Stimulated activated CD8-positive, alpha-beta memory T cell treated with anti-CD3 and anti-CD28 coated beads, Interleukin-12 subunit alpha, Interleukin-12 subunit beta, amount 100 ng/mL, for 24 hours (primary cell): ENCODE results near the gene RPL39L.
A peak's percentile ranks its signal among the peaks of the same experiment; 100 is the strongest.
"Not testable (repeated sequence)": the region's sequence is repeated elsewhere in the genome, so short reads cannot be mapped to it uniquely, and the experiment has no call there.

Source experiments
- DNase-seq: peaks from one replicate; pipeline ENCODE4 v3.0.0-alpha.2; 2020; ENCODE audit errors: extremely low read depth

The RPL39L gene

DNA sequence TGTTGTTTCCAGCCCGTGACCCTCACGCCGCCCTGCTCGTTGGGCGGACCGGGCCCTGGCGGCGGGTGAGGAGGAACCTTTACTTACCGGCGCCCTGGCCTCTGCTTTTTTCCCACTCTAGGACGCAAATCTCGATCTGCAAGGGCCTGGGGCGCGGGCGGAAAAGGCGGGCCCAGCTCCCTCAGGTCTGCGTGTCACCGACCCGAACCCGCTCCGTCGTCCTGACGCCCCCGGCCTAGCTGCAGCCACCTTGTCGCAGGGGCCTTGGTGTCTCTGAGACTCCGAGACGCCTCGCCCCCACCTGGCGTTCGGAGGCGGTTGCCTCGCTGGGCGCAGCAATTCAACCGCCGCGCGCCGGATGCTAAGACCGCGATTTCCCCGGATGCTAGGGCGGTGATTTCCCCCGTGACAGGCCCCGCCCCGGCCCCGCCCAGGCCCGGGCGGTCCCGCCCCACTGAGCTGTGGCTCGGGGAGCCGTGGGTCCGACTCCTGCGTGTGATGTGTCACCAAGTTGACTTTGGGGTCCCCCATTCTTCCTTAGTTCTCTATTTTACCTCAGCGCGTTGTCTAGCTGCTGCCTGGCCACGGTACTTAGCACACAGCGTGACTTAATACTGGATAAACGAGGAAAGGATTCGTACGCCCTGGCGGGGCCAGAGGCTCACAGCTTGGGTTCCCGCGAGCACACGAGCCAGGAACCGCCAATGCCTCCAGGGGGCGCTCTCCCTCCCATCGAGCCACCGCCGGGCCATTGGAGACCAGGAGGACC, at the start of gene RPL39L:
Gene RPL39L (minus strand): TSS at position 371 of the 769 bp plus-strand sequence. CDS start 18,196 bp downstream, outside the sequence.
- peak; percentile 77 for DNase-seq

DNA sequence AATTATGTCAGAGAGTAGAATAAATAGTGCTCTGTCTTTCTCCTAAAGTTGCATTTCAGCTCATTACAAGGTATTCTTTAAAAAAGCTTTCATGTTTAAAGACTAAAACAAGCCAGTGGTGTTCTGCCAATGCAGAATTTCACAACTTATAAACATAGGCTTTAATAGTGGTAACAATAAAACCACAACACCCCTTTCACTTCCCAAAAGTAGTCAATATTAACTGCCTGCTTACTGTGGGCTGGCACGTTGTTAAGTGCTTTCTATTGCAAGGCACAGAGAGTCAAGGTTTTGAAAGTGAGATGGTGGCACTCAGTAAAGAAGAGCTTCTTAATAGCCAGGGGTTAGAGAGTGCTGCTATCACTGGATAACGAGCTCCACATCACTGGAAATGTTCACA, 49.6 kb upstream of the RPL39L start:
- no peak for DNase-seq

DNA sequence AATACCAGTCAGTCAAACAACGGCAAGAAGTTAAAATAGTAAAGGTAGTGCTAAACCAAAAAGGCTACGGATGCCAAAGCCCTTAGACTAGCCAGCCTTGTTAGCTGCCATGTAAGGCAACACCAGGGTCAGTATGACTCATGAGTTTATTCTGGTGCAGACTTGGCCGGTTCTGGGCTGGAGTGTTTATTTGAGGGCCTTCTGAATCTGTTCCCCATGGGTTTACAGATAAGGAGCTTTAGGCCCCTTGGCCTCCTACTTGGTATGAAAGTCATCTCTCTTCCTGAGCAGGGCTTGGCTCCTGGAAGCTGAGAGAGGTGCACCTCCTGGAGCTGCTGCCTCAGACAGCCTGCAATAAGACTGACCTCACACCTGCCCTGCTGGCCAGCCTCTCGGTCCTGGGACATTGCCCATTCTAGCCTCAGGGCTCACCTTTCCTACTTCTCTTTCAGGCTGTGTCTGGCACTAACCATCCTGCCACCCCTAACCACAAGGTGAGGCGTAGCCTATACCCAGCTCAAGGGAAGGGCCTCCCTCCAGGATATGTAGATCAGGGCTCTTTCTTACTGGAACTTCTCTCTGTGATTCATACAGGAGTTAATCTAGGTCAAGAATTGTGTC, 47.6 kb upstream of the RPL39L start:
- no peak for DNase-seq

DNA sequence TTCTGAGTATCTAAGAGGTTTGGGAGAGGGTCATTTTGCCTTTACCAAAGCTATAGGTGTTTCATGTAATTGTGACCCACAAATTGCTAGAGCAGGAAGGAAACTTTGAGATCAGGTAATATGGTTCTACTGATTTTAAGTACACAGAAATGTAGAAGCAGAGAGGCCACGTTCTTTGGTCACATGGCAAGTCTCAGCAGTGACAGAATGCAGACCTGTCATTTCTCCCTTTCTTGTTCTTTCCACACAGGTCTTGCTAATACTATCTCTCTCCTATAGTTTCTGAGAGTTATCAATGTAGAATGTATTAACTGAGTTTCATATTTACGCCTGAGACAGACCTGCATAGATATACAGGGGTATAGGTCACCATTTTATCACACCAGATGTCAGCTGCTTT, 47.1 kb upstream of the RPL39L start:
- no peak for DNase-seq

DNA sequence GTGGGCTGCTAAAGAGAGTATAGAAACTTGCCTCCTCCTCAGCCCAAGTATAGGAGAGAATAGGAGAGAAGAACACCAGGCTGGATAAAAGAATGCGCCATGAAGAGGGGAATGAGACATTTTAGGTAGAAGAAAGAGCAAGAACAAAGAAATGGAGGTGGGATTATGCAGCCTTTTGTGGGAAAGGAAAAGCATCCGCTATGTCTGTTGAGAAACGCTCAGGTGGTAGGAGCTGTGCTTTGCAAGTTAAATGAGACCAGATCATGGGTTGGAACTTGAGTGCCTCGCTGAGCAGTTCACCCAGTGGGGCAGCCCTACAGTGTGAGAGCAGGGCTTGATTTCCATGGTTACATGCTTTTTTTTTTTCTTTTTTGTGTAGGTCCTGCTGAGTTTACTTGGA, 46.5 kb upstream of the RPL39L start:
- no peak for DNase-seq

DNA sequence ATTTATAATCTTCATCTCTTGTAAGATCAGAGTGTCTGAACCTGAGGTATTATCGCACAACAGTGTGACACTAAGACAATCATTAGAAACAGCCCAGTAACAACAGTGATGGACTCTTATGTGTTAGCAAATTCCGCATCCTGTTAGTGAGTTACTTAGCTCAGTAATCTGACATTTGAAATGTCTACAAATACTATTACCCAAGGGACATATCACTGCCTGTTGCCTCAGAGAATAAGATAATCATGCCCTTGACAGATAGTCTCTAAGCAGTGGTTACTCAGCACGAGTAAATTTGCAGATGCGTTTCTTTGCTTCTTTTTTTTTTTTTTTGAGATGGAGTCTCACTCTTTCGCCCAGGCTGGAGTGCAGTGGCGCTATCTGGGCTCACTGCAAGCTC, 44.6 kb upstream of the RPL39L start:
- no peak for DNase-seq

DNA sequence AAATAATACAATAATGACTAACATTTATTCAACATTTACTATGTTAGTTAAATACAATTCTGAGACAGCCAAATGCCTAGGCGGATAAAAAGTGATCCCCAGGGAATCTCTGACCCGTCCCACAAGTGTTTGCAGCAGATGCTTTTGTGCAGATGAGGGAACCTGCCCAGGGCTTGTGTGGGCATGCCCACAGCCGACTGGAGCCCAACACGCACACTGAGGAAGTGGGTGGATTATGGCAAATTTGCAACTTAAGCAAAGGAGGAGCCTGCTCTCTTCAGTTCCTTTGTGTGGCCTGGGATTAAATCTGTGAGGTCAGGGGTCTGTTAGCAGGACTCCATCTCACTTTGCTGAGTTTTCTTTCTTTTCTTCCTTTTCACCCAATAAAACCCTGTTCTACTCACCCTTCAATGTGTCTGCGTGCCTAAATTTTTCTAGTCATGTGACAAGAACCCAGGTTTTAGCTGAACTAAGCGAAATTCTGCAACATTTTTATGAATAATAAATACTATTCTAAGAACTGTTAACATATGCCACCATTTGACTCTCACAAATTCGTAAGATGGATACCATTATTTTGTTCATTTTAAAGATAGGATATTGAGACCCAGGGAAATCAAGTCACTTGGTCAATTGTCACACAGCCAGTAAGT, 44.0 kb upstream of the RPL39L start:
- no peak for DNase-seq

DNA sequence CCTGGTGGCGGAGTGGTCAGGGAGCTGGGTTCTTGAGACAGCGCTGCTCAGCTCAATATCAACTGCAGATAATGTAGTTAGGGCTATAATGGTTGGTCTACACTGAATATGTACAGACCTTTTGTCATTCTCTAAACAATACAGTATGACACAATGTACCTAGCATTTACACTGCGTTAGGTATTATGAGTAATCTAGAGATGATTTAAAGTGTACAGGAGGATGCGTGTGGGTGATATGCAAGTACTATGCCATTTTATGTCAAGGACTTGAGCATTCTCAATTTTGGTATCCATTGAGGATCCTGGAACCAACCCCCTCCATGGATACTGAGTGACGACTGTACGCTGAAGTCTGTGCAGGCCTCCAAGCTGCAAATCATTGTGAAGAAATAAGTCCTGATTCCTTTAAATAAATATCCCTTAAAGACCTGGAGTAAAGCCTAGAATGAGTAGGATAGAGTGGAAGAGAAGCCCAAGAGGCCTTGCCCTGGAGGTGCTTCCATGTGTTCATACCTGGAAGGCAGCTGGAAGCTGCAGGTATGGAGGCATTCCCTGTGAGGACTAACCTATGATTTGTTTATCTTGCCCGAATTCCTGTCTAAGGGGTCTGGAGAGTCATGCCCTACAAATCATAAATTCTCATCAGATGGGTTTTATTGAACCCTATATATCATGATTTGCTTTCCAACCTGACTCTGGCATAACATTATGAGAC, 42.3 kb upstream of the RPL39L start:
- no peak for DNase-seq

DNA sequence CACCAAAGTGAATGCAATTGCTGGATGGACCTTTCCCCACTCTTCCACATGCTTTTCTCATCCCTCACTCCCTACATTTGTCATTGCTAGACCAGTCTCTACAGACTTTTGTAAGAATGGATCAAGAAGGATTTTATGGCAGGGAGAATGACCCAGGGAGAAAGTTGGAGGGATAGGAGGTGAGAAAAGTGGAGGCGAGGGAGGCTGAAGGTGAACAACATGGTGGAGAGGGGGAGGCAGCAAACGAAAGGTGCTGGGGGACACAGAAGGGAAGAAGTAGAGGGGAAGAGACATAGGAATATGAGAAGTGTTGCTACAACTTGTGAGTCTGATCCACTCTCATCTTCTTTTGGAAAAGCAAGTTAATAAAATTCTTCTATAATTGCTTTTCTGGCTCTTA, 33.6 kb upstream of the RPL39L start:
- no peak for DNase-seq

DNA sequence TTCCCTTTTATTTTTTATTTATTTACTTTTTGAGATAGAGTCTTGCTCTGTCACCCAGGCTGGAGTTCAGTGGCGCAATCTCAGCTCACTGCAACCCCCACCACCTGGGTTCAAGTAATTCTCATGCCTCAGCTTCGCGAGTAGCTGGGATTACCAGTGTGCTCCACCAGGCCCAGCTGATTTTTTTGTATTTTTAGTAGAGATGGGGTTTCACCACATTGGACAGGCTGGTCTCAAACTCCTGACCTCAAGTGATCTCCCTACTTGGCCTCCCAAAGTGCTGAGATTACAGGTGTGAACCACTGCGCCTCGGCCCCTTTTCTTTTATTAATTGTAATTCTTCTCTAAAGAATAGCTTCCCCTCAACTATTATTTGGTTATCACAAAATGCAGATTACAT, 31.6 kb upstream of the RPL39L start:
- not testable (repeated sequence) for DNase-seq

DNA sequence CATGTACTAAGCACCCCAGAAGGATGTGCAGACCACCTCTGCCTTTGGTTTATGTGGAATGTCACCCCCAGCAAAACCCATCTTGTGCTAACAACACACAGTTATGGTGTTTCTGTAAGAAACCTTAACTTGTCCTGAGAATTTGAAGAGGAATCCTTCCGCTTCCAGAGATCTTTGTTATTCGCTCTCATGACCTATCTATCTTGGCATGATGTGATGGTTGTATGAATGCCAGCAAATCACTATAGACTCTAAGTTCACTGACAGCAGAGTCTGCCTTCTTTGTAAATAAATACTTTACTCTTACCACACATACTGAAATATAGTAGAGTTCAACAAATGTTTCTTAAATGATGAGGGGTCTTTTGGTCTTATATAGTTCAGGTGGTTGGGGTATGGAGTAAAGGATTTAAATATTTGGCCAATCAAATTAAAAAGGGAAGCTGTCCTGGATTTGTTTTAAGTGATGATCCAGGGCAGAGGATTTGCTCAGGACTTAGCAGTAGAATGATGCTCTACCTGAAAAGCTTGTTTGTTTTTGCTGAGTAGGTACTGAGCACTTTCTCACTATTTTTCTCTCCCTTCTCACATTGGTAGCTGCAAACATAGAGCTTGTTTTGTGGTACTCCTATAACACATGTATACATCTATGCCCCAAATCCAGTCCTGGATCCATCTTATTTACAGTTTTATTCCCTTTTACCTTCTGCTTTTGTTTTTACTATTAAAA, 30.1 kb upstream of the RPL39L start:
- DNase-seq = no peak

DNA sequence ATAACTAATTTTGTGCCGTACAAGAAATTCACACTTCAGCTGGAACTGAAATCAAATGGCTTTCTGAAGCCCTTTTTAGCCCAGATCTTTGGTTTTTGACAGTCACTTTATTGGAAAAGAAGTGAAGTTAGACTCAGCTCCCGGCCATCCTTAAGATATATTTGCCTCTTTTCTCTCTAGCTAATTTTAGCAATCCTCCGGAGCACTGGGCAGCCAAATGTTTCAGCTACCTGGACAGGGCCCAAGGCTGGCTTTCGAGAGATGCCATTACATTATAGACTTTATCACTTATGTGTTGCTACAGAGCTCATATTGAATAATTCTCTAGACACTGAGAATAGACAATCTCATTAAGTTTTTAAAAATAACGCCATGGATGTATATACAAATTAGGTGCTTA, 28.5 kb upstream of the RPL39L start:
- no peak for DNase-seq

DNA sequence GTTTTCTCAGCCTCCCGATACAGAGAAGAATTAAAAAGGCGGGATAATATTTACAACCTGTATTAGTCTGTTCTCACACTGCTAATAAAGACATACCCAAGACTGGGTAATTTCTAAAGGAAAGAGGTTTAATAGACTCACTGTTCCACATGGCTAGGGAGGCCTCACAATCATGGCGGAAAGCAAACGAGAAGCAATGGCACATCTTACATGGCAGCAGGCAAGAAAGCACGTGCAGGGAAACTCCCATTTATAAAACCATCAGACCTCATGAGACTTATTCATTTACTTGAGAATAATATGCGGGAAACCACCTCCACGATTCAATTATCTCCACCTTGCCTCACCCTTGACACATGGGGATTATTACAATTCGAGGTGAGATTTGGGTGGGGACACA, 27.5 kb upstream of the RPL39L start:
- DNase-seq = no peak

DNA sequence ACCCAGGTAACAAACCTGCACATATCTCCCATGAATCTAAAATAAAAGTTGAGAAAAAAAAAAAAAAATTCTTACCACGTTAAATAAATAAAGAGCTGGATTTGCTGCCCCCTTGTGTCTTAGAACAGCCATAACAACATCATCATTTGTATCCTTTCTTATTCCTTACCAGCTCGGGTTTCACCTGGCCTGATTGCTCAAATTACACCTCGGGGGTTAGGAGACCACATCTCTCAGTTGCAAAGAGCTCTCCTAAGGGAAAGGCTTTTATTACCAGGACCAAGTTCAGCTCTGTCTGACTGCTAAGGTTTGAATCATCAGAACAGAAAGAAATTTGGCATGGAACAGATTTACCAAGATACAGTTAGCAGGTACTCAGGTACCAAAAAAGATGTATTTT, 25.8 kb upstream of the RPL39L start:
- DNase-seq = no peak

DNA sequence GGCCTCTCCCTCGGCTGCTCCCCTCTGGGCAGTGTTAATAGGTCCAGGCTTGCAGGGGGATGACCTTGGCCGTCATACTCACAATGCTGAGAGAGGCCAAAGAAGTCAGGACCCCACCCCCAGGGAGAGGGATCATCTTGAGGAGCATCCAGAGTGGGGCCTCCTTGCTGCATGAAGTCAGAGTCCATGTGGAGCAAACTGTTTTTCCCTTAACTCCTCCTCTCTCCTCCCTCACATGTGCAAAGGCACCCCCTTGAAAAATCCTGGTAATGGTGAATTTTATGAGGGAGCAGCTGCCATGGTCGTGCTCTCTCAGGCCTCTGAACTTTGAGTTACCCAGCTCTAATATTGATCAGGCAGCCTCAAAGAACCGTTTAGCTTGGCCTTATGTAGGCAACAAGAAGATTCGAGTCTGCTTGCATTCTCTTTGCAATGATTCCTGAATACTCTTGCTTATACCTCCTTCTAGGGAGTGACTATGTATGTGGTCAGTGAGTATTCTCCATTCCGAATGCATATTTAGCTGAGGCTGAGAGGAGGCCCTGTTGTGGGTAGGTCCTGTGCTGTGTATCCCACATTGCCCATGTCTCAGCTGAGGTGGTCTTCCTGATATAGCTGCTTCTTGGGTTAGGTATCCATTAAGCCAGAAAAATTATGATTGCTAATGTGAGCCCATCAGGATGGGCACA, 23.1 kb upstream of the RPL39L start:
- DNase-seq = no peak

DNA sequence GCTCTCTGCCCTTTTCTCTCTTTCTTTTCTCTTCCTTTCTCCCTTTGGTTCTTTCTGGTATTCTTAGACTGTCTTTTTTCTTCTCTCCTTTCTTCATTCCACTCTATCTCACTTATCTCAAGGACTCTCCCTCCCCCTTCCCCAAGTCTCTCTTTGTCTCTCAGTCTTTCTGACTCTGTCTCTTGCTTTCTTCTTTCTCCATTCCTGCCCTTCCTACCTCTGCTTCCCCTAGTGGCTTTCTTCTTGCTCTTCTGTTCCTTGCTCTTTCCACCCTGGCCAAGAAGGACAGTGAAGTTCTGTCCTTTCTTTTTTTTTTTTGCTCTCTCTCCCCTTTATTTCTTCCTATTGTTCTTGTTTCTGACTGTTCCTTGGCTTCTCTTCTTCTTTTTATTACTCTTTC, 22.3 kb upstream of the RPL39L start:
- DNase-seq = no peak

DNA sequence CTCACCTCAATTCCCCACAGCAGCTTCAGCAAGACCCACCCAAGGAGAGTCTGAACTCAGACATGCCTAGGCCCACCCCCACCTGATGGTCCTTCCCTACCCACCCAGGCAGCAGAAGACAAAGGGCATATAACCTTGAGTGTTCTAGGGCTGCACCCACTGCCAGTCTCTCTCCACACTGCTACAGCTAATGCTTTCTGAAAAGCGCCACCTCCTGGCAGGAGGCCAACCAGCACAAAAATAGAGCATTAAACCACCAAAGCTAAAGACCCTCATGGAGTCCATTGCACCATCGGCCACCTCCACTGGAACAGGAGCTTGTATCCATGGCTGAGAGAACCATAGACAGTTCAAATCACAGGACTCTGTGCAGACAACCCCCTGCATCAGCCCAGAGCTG, 11.3 kb upstream of the RPL39L start:
- peak; percentile 30 for DNase-seq

DNA sequence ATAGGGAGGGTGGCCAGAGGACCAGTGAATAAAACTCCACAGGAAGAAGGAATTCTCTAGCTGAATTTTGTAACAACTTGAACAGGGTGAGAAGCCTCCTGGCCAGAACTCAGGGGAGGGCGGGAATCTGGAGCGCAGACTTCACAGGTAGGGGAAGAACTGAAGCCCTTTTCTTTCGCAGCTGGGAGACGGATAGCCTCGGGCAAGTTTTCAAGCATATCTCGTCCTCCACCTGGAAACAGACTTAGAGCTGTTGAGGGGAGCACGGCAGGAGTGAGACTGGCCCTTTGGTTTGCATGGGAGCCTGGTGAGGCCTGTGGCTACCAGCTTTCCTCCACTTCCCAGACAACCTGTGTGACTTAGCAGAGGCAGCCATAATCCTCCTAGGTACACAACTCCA, 10.9 kb upstream of the RPL39L start:
- DNase-seq = no peak

DNA sequence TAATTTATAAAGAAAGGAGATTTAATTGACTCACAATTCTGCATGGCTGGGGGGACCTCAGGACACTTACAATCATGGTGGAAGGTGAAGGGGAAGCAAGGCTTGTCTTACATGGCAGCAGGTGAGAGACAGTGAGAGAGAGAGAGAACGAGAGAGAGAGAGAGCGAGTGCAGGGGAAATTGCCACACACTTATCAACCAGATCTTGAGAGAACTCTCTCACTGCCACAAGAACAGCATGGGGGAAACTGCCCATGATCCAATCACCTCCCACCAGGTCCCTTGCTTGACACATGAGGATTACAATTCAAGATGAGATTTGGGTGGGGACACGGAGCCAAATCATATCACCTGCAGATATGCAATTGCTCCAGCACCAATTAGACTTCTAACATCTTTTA, 7.1 kb upstream of the RPL39L start:
- no peak for DNase-seq

DNA sequence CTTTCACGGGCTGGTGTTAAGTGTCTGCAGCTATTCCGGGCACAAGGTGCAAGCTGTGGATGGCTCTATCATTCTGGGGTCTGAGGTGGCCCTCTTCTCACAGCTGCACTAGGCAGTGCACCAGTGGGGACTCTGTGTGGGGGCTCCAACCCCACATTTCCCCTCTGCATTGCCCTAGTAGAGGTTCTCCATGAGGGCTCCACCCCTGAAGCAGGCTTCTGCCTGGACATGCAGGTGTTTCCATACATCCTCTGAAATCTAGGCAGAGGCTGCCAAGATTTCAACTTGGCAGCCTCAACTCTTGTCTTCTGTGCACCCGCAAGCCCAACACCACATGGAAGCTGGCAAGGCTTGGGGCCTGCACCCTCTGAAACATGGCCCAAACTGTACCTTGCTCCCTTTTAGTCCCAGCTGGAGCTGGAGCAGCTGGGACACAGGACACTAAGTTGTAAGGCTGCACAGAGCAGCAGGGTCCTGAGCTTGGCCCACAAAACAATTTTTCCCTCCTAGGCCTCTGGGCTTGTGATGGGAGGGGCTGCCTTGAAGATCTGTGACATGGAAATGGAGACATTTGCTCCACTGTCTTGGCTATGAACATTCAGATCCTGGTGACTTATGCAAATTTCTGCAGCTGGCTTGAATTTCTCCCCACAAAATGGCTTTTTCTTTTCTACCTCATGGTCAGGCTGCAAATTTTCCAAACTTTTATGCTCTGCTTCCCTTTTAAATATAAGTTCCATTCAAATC, 6.0 kb upstream of the RPL39L start:
- DNase-seq = no peak

DNA sequence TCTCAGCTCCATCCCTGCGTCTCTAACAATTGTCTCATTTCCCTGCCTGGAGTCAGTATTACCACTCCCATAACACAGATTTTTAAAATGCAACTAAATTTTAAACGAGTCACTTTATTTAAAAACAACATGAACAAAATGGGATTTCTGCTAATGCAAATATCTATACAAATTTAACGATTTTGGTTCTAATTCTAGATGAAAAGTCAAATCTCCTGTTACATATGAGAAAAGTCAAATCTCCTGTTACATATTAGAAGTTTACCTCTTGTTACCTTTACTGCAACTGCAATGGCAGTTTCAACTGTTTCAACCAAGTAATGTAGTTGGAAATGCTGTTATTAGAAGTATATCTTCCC, 578 bp upstream of the RPL39L start:
- DNase-seq = no peak
